Ishikawa (cell line): ENCODE measurements around the gene ATXN7.

Experiments used
- CEBPB ChIP-seq: IDR thresholded peaks from 2 replicates; pipeline ENCODE4 v1.6.1; 2012
- CREB1 ChIP-seq: IDR thresholded peaks from 2 replicates; pipeline ENCODE4 v1.6.1; 2012; ENCODE audit warnings: low read depth
- EGR1 ChIP-seq: IDR thresholded peaks from 2 replicates; pipeline ENCODE4 v1.6.1; 2012
- EP300 ChIP-seq: IDR thresholded peaks from 2 replicates; pipeline ENCODE4 v1.6.1; 2012; ENCODE audit warnings: borderline replicate concordance
- FOXM1 ChIP-seq: IDR thresholded peaks from 2 replicates; pipeline ENCODE4 v1.6.1; 2012; ENCODE audit warnings: low read depth, borderline replicate concordance
- MAX ChIP-seq: IDR thresholded peaks from 2 replicates; pipeline ENCODE4 v1.6.1; 2012
- NFIC ChIP-seq: IDR thresholded peaks from 2 replicates; pipeline ENCODE4 v1.6.1; 2012
- RAD21 ChIP-seq: IDR thresholded peaks from 2 replicates; pipeline ENCODE4 v1.6.1; 2012; ENCODE audit warnings: low read depth
- REST ChIP-seq: IDR thresholded peaks from 2 replicates; pipeline ENCODE4 v1.6.1; 2012; ENCODE audit warnings: low read depth, mild to moderate bottlenecking
- TAF1 ChIP-seq: IDR thresholded peaks from 2 replicates; pipeline ENCODE4 v1.6.1; 2012; ENCODE audit warnings: low read depth, mild to moderate bottlenecking
- TCF12 ChIP-seq: IDR thresholded peaks from 2 replicates; pipeline ENCODE4 v1.6.1; 2012; ENCODE audit warnings: low read depth
- TEAD4 ChIP-seq: IDR thresholded peaks from 2 replicates; pipeline ENCODE4 v1.6.1; 2012
- USF1 ChIP-seq: IDR thresholded peaks from 2 replicates; pipeline ENCODE4 v1.6.1; 2012
- YY1 ChIP-seq: IDR thresholded peaks from 2 replicates; pipeline ENCODE4 v1.6.1; 2012; ENCODE audit warnings: low read depth
- ZBTB7A ChIP-seq: IDR thresholded peaks from 2 replicates; pipeline ENCODE4 v1.6.1; 2012; ENCODE audit warnings: low read depth

ATXN7 gene

GRCh38 chr3:63912768-63913588 is 49.3 kb downstream of the ATXN7 start:
- no peak for TF ChIP-seq EGR1
- no peak for TF ChIP-seq YY1
- no peak for TF ChIP-seq ZBTB7A
- no peak for TF ChIP-seq RAD21
- no peak for TF ChIP-seq TCF12
- no peak; the same call in 1 of the 2 replicates for TF ChIP-seq MAX
- TF ChIP-seq TEAD4, result no peak
- TF ChIP-seq CEBPB, result no peak
- TF ChIP-seq FOXM1, result no peak
- no peak for TF ChIP-seq CREB1
- no peak for TF ChIP-seq TAF1
- TF ChIP-seq REST, result no peak
- TF ChIP-seq USF1, result no peak
- no peak for TF ChIP-seq EP300
- no peak for TF ChIP-seq NFIC

- TF ChIP-seq USF1 (no peak), REST (peak; percentile 34; the same call in 1 of the 2 replicates), NFIC (peak; percentile 77), CEBPB (peak; percentile 95), MAX (no peak), TAF1 (no peak), FOXM1 (no peak), EP300 (no peak), TCF12 (no peak), YY1 (no peak), TEAD4 (no peak), ZBTB7A (no peak), EGR1 (no peak), CREB1 (no peak), RAD21 (0 out of 2 replicates have a peak, but pooled peaks have one; percentile 11)
Measured at GRCh38 chr3:63914312-63914711, 50.6 kb downstream of the ATXN7 start.

GRCh38 chr3:63918321-63918720 is 54.7 kb downstream of the ATXN7 start:
- TF ChIP-seq TCF12 (no peak), TAF1 (no peak), NFIC (no peak), CEBPB (no peak), CREB1 (no peak), RAD21 (no peak), USF1 (no peak), EGR1 (no peak), YY1 (no peak), TEAD4 (no peak), FOXM1 (no peak), ZBTB7A (no peak), MAX (no peak)

GRCh38 chr3:63920001-63920400 is 56.3 kb downstream of the ATXN7 start:
- TF ChIP-seq TEAD4 (no peak), CEBPB (peak; percentile 46; the same call in 1 of the 2 replicates), USF1 (no peak), NFIC (no peak)
